H1 (cell line): ENCODE results near the gene NLRC5. TPM values are rescaled to one million over a fixed set of nuclear protein-coding genes. Genes with fewer than 3 reads are reported as not detected.

ENCODE experiments used
- BCL11A ChIP-seq, 2 experiments: IDR thresholded peaks; one replicate each; pipeline ENCODE4 v1.6.1; 2011; ENCODE audit warnings: low read depth in 2 of 2, low read length in 2 of 2, mild to moderate bottlenecking in 2 of 2
- CBX5 ChIP-seq: fragments of 300-800, 300-1000 bp; sonication (generic); IDR thresholded peaks from 2 replicates; pipeline ENCODE4 v1.7.1; 2016; ENCODE audit warnings: antibody characterized with exemption, low read length, low read depth
- CTBP2 ChIP-seq: IDR thresholded peaks from 2 replicates; pipeline ENCODE4 v1.7.0; 2011; ENCODE audit warnings: borderline replicate concordance, mild to moderate bottlenecking, moderate library complexity, mixed read lengths, low read length; ENCODE audit not compliant: insufficient read depth, insufficient read length
- MAX ChIP-seq: IDR thresholded peaks from 2 replicates; pipeline ENCODE4 v1.6.1; 2012; ENCODE audit warnings: inconsistent platforms
- PHF8 ChIP-seq: fragments of 200-600 bp; sonication (generic); conservative IDR thresholded peaks from 2 replicates; pipeline ENCODE4 v1.7.1; 2012; ENCODE audit warnings: low read depth, mild to moderate bottlenecking, inconsistent platforms, low read length, moderate library complexity
- RFX5 ChIP-seq: IDR thresholded peaks from 2 replicates; pipeline ENCODE4 v1.6.1; 2011; ENCODE audit warnings: low read depth, low read length, improper control_type of control experiment, borderline replicate concordance
- RNF2 ChIP-seq: fragments of 200-900, 300-1000 bp; sonication (generic); IDR thresholded peaks from 2 replicates; pipeline ENCODE4 v1.7.1; 2016; ENCODE audit warnings: borderline replicate concordance, low read depth, mild to moderate bottlenecking, antibody characterized with exemption, low read length; ENCODE audit not compliant: poor library complexity, severe bottlenecking; ENCODE audit errors: missing control alignments
- TCF12 ChIP-seq: IDR thresholded peaks from 2 replicates; pipeline ENCODE4 v1.6.1; 2011; ENCODE audit warnings: low read depth, mild to moderate bottlenecking, low read length
- polyA plus RNA-seq, 7 experiments: library from polyadenylated mRNA; depleted of rRNA in 3 of 7; stranded (reverse) in 5 of 7; unstranded in 2 of 7; fragments of >200 nt in 5 of 7; fragments of 200-250 nt in 2 of 7; gene quantifications; 1 replicate in 5 of 7; 2 replicates in 1 of 7; 4 replicates in 1 of 7; pipeline versions ENCODE4 v1.2.1 to v1.2.3, GENCODE V29; 2011 to 2013; ENCODE audit warnings: missing spikeins in 2 of 7, mixed read lengths in 2 of 7
- total RNA-seq: library from RNA; stranded (reverse); fragmentation: NEBNext Ultra II Directional; extraction: Animal tissue kit (Norgen Biotek cat#: 25700); gene quantifications from 2 replicates; pipeline ENCODE4 v1.2.1, GENCODE V29; 2021

Gene NLRC5
- total and polyA plus RNA-seq, 2 of the 8 experiments (the other 6 are each of a cell fraction or from before 2014, with no cell fraction given), result 2.2 to 3.2 TPM

GRCh38 chr16:57091200-57091974, 102.0 kb downstream of the NLRC5 start (continued):
- TF ChIP-seq BCL11A (IDR thresholded peaks at IDR 0.05; ENCODE audit: low read depth in 2 of 2, low read length in 2 of 2), result no peak
- TF ChIP-seq CBX5, result no peak
- peak; percentile 12; the same call in 1 of the 2 replicates for TF ChIP-seq MAX
- no peak for TF ChIP-seq RNF2
- no peak for TF ChIP-seq RFX5
- no peak for TF ChIP-seq TCF12
- TF ChIP-seq CTBP2, result no peak
- no peak for TF ChIP-seq PHF8
